Esophagus squamous epithelium (tissue), 5 donors: Measurements from ENCODE around the gene PSENEN. TPM values are rescaled to one million over a fixed set of nuclear protein-coding genes. Genes with fewer than 3 reads are reported as not detected.

ENCODE experiments used
- DNase-seq: peaks from one replicate; lab custom pipeline; 2025; lab: John Stamatoyannopoulos, UW
- H3K27ac ChIP-seq, 4 donors: fragments of 200-600 bp; sonication (generic); one replicate each; pipeline ENCODE4 v1.5.1; 2016 to 2019; ENCODE audit warnings: mild to moderate bottlenecking in 1 of 4
- H3K27me3 ChIP-seq, 4 donors: fragments of 200-600 bp; sonication (generic); 1 replicate in 3 of 4; 2 replicates in 1 of 4; pipeline versions ENCODE4 v1.5.1 to v1.6.0; 2017 to 2021; ENCODE audit warnings: antibody characterized with exemption in 1 of 4
- H3K36me3 ChIP-seq, 3 donors: fragments of 200-600 bp; sonication (generic); one replicate each; pipeline ENCODE4 v1.5.1; 2016 to 2019
- H3K4me1 ChIP-seq, 3 donors: fragments of 200-600 bp; sonication (generic); one replicate each; pipeline ENCODE4 v1.5.1; 2017 to 2019
- H3K4me3 ChIP-seq, 4 donors: fragments of 200-600 bp; sonication (generic); 1 replicate in 3 of 4; 2 replicates in 1 of 4; pipeline ENCODE4 v1.5.1; 2016 to 2019; ENCODE audit warnings: mild to moderate bottlenecking in 2 of 4, moderate library complexity in 1 of 4
- H3K9me3 ChIP-seq, 3 donors: fragments of 200-600 bp; sonication (generic); one replicate each; pipeline ENCODE4 v1.5.1; 2016 to 2019
- CTCF ChIP-seq, 6 experiments: fragments of 450-650 bp in 4 of 6; fragments of 200-600 bp in 2 of 6; sonication (generic) in 2 of 6; IDR thresholded peaks; one replicate each; pipeline ENCODE4 v1.5.1; 2016 to 2019; ENCODE audit warnings: antibody characterized with exemption in 6 of 6, mild to moderate bottlenecking in 4 of 6, moderate library complexity in 4 of 6
- POLR2A ChIP-seq, 4 donors: fragments of 450-650 bp; IDR thresholded peaks; one replicate each; pipeline ENCODE4 v1.6.1; 2017; ENCODE audit warnings: antibody characterized with exemption in 4 of 4, mild to moderate bottlenecking in 4 of 4, moderate library complexity in 3 of 4
- WGBS, 2 donors: methylation state at CpG; one replicate each; pipeline ENCODE4 v1.1.5; 2018; 5-methylcytosine and 5-hydroxymethylcytosine counted together
- intact Hi-C: fragments of 100-400 bp; cut with DNase I; formaldehyde crosslinking; loops from one replicate; pipeline ENCODE4 v1.15.0; 2022
- total RNA-seq, 4 donors: library from RNA; depleted of rRNA; stranded (reverse); fragments of >200 nt; gene quantifications; one replicate each; pipeline ENCODE4 v1.1.0, GENCODE V29; 2016
- donor health status: DM: yes; HTN: yes; CAD: no.

PSENEN gene
- total RNA-seq, 4 donors from 2014 or later = 23.3 to 33.9 (median 32.3) TPM

DNA sequence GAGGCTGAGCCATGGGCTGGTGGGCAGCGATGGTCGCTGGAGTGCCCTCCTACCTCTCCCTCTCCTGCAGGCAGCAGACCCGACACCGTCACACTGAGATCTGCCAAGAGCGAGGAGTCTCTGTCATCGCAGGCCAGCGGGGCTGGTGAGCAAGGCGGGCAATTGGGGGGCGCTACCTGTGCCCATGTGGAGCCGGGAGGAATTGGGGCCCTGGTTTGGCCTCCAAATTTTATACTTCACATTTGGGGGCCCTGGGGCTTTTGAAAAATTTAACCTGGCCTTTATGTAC is 39.8 kb downstream of the PSENEN start:
- WGBS, 2 donors = 89% methylated on average over 8 of the region's 10 CpGs; no CpG with 5 or more reads in 1 of the 2 donors
- Histone ChIP-seq H3K27me3 (no peaks in the 10 kb centered on the region), H3K27ac (no peak overlapping the region), H3K4me3 (no peak overlapping the region), H3K36me3 (peaks cover 0 to 53% (median 0%) of the 10 kb centered on the region in 3 donors), H3K9me3 (no peaks in the 10 kb centered on the region), H3K4me1 (no peaks in the 10 kb centered on the region)
- intact Hi-C loops = no loop called here
- no peak for DNase-seq
- no peak for TF ChIP-seq CTCF (IDR thresholded peaks at IDR 0.05)
- TF ChIP-seq POLR2A (IDR thresholded peaks at IDR 0.05) = no peak

DNA sequence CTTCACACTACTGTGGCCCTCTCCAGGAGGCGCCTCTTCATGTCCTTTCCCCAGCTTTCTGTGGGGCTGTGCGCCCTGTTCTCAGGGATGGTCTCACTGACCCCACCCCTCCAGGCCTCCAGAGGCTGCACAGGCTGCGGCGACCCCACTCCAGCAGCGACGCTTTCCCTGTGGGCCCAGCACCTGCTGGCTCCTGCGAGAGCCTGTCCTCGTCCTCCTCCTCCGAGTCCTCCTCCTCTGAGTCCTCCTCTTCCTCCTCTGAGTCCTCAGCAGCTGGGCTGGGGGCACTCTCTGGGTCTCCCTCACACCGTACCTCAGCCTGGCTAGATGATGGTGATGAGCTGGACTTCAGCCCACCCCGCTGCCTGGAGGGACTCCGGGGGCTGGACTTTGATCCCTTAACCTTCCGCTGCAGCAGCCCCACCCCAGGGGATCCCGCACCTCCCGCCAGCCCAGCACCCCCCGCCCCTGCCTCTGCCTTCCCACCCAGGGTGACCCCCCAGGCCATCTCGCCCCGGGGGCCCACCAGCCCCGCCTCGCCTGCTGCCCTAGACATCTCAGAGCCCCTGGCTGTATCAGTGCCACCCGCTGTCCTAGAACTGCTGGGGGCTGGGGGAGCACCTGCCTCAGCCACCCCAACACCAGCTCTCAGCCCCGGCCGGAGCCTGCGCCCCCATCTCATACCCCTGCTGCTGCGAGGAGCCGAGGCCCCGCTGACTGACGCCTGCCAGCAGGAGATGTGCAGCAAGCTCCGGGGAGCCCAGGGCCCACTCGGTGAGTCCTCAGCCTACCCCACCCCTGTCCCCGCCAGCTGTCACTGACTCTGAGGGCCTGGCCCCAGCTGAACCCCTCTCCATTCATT is 41.1 kb downstream of the PSENEN start:
- no peaks in the 10 kb centered on the region for H3K4me1 ChIP-seq
- 74 to 86% methylated on average over 12 to 16 of the region's 31 CpGs for WGBS, 2 donors
- DNase-seq = no peak
- H3K27ac ChIP-seq = no peak overlapping the region
- H3K4me3 ChIP-seq = no peak overlapping the region
- H3K27me3 ChIP-seq = no peaks in the 10 kb centered on the region
- TF ChIP-seq POLR2A (IDR thresholded peaks at IDR 0.05) = no peak
- no peak for TF ChIP-seq CTCF (IDR thresholded peaks at IDR 0.05)
- no peaks in the 10 kb centered on the region for H3K9me3 ChIP-seq
- intact Hi-C loops = no loop called here
- peaks cover 0 to 41% (median 0%) of the 10 kb centered on the region in 3 donors for H3K36me3 ChIP-seq

- Histone ChIP-seq H3K9me3 (no peaks in the 10 kb centered on the region), H3K27ac (no peak overlapping the region), H3K4me3 (no peak overlapping the region), H3K36me3 (peaks cover 0 to 33% (median 0%) of the 10 kb centered on the region in 3 donors), H3K27me3 (peaks cover 0 to 4% (median 0%) of the 10 kb centered on the region in 4 donors), H3K4me1 (no peaks in the 10 kb centered on the region)
- DNase-seq = no peak
- TF ChIP-seq POLR2A (IDR thresholded peaks at IDR 0.05) (no peak), CTCF (IDR thresholded peaks at IDR 0.05) (no peak)
- 100% methylated on average over 1 of the region's 15 CpGs; no CpG with 5 or more reads in 1 of the 2 donors for WGBS, 2 donors
- intact Hi-C loops = no loop called here
These were observed 41.9 kb downstream of the PSENEN start for GRCh38 chr19:35787227-35787799.

DNA sequence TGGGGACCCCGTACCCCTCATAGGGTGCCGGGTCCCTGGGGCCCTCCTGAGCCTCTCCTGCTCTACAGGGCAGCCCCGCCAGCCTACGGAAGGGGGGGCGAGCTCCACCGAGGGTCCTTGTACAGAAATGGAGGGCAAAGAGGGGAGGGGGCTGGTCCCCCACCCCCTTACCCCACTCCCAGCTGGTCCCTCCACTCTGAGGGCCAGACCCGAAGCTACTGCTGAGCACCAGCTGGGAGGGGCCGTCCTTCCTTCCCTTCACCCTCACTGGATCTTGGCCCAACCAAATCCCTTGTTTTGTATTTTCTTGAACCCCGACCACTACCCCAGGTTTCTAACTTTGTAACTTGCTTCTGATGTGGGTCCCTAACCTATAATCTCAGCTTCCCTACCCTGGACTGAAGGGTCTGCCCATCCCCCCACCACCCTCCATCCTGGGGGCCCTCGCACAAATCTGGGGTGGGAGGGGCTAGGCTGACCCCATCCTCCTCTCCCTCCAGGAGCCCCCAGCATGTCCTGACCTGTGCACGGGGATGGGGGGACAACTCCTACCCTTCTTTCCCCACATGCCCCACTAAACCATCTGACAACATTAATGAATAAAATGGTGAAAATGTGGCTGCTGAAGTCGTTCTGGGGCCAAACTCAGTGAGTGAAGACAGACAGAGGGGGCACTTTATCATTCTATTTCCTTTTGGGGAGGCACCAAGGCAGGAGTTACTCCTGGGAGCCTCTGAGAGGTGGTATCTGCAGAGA is 42.9 kb downstream of the PSENEN start:
- Histone ChIP-seq H3K4me1 (no peaks in the 10 kb centered on the region), H3K27ac (no peak overlapping the region), H3K9me3 (no peaks in the 10 kb centered on the region), H3K27me3 (peaks cover 0 to 6% (median 0%) of the 10 kb centered on the region in 4 donors), H3K4me3 (no peak overlapping the region), H3K36me3 (peaks cover 0 to 26% (median 0%) of the 10 kb centered on the region in 3 donors)
- intact Hi-C loops = no loop called here
- TF ChIP-seq CTCF (IDR thresholded peaks at IDR 0.05) (no peak), POLR2A (IDR thresholded peaks at IDR 0.05) (no peak)
- 52 to 100% methylated on average over 2 to 5 of the region's 12 CpGs for WGBS, 2 donors
- DNase-seq = no peak
